HUDEP-2 (cell line): Measurements from ENCODE around the gene CDKN1A.
"Not testable (repeated sequence)": the region's sequence is repeated elsewhere in the genome, so short reads cannot be mapped to it uniquely, and the experiment has no call there.

Source experiments
- DNase-seq, 76 experiments: peaks; one replicate each; lab custom pipeline; 2025; ENCODE audit not compliant: unreplicated experiment in 76 of 76; lab: John Stamatoyannopoulos, UW

The CDKN1A gene

DNA sequence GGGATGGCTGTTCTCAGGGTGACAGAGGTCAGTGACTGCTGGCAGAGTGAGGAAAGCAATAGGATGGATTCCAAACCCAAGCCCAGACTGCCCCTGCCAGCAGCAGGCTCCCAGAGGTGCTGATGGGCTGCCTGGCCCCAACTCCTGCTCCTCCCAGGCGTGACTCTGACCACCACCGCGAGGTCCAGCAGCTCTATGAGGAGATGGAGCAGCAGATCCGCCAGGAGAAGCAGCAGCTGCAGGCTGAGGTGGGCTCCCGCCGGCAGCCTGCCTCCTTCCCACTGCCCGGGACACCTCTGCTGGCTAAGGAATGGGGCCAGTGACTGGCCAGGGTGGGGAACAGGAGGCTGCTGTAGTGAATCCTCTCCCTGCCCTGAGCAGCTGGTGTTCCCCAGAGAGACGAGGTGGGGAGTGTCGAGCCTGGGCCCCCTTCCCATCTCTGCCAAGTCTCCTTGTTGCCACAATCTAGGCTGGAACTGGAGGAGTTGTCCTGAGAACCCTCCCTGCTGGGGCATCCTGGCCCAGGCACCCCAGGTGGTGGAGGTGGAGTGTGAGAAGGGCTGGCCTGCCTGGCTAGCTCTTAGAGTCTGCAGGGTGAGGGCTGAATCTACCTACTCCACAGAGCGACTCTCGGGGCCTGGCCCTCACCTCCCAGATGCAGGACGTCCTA is 39.5 kb downstream of the CDKN1A start:
- no peak for DNase-seq

GRCh38 chr6:36718560-36718959 is 40.0 kb downstream of the CDKN1A start:
- DNase-seq: no peak

GRCh38 chr6:36719126-36719525 is 40.6 kb downstream of the CDKN1A start:
- no peak for DNase-seq

DNA sequence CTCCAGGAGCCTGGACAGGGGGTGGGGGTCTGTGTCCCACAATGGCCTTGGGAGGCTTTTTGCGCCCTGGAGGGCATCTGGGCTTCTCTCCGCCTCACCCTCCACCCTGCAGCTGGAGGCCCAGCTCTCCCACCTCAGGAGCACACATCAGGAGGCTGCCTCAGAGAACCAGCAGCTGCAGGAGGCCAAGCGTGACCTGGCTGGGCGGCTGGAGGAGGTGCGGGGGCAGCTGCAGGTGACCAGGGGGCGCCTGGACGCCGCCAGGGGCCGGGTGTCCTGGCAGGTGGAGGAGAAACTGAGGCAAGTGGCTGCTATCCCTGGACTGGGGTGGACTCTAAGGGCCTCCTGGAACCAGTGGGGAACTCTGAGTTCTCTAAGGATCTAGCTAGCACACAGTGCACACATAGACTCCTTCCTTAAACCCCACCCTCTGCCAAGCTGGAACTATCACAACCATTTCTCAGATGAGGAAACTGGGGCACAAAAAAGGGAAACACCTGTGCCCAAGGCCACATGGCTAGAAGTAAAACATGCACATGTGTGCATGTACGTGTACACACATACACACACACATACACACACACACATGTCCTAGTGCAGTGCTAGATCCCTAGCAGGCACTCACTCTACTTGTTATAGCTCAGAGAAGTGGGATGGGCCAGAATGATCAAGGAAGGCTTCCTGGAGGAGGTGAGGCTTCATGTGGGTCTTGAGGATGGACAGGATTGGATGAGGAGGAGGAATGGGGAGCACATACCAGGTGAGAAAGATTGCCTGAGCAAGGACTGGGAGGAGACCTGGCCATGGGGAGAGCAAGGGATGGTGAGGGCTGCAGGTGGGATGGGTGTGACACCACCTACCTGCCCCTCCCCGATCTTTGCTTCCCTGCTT is 42.0 kb downstream of the CDKN1A start:
- DNase-seq: no peak

- DNase-seq: no peak
These were observed 43.0 kb downstream of the CDKN1A start for GRCh38 chr6:36721369-36722140.

GRCh38 chr6:36722365-36722764 is 43.9 kb downstream of the CDKN1A start:
- no peak for DNase-seq

- DNase-seq: no peak
These were observed 44.4 kb downstream of the CDKN1A start for GRCh38 chr6:36722879-36723278.

GRCh38 chr6:36723992-36724391 is 45.5 kb downstream of the CDKN1A start:
- DNase-seq: not testable (repeated sequence)

DNA sequence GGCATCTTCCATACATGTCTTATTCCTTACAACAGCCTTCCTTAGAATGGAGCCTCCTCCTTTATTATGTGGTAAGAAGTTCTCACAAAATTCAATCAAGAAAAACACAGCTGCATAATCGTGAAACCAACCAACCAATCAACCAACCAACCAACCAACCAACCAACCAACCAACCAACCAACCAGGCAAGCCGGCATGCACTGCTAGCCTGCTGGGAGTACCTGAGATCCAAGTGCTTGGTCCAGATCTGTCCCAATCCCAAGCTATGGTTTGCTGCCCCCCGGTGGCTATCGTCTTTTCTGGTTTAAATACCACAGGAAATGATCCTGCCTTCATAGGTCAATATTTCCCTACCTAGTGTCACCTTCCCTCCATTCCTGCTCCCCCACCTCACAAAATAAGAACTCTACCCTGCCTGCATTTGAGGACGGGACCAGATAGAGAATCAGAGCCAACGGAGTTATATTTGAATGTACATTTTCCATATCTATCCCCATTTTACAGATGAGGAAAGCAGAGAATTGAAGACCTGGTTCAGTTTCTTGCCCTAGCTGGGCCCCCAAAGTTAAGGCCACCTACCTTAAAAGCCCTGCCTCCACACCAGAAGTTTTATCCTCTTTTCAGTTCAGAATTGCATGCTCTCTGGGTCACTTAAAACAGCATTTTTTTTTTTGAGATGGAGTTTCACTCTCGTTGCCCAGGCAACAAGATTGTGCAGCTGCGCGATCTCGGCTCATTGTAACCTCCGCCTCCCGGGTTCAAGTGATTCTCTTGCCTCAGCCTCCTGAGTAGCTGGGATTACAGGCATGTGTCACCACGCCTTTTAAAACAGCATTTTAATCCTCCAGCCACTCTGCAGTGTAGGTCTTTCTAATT is 46.2 kb downstream of the CDKN1A start:
- DNase-seq: peak in 56 of 76 experiments; percentile 4 to 79 (median 33)

GRCh38 chr6:36725581-36725980 is 47.1 kb downstream of the CDKN1A start:
- no peak for DNase-seq

DNA sequence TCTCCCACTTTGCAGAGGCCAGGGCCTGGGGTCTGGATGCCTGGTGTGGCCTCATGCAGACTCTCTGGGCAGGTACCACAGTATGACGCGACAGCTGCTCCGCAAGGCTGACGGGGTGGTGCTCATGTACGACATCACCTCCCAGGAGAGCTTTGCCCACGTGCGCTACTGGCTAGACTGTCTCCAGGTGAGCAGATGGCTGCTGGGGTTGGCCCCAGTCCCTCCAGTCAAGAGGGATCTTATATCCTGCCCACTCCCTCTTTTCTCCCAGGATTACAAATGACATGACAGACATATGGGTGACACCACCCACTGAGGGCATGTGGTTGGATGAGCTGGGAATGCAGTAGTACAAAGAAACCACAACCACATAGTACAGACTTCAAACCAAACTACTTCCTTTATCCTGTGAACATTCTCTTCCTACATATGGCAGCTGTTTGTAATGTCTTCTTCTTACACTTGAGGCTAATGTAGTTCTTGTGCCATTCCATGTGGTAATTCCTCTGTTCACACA is 49.0 kb downstream of the CDKN1A start:
- DNase-seq: no peak

DNA sequence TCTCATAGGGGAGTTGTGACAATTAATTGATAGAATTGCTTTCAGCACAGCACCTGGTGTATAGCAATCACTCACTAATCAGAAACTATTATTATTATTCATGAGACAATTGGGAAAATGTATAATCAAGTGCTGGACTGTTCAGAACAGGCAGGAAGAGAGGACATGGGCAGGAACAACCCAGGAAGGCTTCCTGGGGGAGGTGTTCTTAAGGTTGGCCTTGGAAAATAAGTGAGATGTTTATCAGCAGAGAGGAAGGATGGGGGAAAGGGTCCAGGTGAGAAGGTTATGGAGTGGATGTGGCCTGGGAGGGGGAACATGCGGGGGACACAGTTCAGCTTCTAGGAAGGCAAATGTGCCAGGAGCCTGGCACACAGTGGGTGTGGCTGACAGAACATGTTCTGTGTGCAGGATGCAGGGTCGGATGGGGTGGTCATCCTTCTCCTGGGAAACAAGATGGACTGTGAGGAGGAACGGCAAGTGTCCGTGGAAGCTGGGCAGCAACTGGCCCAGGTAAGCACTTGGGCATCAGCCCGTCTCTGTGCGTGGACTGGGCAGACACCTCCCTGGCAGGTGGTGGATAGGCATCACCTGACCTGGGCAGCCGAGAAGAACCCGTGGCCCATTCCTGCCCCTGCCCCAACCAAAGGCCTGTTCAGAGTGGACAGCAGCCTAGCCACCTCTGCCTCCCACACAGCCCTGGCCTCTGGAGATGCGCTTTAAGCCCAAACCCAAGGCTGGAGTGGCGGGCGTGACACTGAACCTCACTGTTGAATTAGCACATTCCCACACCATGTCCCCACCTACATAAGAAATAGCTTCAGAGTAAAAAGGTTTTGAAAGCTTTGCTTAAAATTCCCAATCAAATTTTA is 50.0 kb downstream of the CDKN1A start:
- DNase-seq: no peak

GRCh38 chr6:36729161-36729524 is 50.6 kb downstream of the CDKN1A start:
- no peak for DNase-seq

GRCh38 chr6:36730424-36731380 is 52.2 kb downstream of the CDKN1A start:
- DNase-seq: no peak

DNA sequence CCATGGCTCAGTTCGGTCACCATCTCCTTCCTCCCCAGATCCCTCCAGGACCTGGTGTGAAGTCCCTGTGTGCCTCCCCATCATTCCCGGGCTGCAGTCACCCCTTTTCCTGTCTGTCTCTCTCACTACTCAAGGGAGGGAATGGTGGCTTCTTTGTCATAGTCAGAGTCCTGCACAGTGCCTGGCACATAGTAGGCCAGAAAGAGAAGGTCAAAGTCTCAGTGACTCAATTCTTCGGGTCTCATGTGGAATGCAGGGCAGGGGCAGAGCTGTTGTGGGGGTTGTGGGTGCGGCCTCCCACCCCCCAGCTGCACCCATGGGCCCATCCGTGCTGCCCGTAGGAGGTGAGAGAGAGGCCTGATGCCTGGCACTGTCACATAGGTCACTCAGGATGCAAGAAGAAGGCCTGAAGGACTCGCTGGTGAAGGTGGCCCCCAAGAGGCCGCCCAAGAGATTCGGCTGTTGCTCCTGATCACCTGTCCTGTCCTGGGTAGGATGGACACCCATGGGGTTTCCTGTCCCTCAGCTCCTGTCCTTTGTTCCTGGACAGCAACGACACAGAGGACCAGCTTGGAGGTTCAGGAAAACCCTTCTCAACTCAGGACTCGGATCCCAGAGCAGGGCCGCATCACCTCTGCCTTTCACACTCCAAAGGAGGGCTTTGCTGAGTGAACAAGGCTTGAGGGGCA is 53.3 kb downstream of the CDKN1A start:
- DNase-seq: no peak

DNA sequence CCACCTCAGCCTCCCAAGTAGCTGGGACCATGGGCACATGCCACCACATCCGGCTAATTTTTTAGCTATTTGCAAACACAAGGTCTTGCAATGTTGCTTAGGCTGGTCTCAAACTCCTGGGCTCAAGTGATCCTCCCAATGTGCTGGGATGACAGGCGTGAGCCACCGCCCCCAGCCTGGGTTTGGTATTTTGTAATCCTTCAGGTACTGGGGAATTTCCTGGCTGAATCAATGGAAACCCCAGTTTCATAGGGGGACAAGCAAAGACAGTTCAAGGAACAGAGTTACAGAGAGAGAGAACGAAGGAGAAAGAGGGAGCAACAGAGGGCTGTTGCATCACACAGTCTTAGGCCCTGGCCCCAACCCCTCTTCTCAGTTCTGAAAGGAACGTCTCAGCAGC is 54.8 kb downstream of the CDKN1A start:
- DNase-seq: no peak

GRCh38 chr6:36734486-36735060 is 56.1 kb downstream of the CDKN1A start:
- no peak for DNase-seq
